ENCODE data around the gene RFC3. TPM values are rescaled to one million over a fixed set of nuclear protein-coding genes. Genes with fewer than 3 reads are reported as not detected.

RFC3 gene
- total RNA-seq, 4 donors from 2014 or later, result 4.2 to 5.6 (median 4.7) TPM

DNA sequence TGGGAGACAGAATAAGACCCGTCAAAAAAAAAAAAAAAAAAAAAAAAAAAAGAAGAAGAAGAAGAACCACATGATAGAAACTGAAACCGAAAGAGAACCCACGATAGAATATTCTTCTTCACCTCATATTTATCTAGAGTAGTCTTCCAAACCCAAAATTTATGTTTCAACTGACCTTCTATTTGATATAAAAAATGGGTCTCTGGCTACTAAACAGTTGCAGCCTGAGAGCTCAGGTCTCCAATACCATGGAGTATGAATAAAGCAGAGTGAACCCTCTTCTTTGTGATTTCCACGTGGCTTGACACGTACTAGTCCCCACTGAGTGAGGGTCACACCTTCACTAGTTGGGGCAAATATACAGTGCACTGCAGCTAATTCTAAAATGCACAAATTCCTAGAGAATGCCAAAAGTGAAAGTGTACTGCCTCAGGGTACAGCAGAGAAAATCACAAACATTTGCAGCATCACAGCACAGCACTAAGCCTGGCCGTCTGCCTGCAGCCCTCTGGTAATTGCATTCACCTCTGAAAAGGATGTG lies 30.8 kb upstream of the RFC3 start:
- WGBS, result 56% methylated on average over 5 of the region's 6 CpGs
- TF ChIP-seq POLR2AphosphoS5 (IDR thresholded peaks at IDR 0.05) (no peak), POLR2A (IDR thresholded peaks at IDR 0.05; ENCODE audit: low read depth) (no peak), EP300 (IDR thresholded peaks at IDR 0.05) (no peak)
- TF ChIP-seq, protein P1, sequence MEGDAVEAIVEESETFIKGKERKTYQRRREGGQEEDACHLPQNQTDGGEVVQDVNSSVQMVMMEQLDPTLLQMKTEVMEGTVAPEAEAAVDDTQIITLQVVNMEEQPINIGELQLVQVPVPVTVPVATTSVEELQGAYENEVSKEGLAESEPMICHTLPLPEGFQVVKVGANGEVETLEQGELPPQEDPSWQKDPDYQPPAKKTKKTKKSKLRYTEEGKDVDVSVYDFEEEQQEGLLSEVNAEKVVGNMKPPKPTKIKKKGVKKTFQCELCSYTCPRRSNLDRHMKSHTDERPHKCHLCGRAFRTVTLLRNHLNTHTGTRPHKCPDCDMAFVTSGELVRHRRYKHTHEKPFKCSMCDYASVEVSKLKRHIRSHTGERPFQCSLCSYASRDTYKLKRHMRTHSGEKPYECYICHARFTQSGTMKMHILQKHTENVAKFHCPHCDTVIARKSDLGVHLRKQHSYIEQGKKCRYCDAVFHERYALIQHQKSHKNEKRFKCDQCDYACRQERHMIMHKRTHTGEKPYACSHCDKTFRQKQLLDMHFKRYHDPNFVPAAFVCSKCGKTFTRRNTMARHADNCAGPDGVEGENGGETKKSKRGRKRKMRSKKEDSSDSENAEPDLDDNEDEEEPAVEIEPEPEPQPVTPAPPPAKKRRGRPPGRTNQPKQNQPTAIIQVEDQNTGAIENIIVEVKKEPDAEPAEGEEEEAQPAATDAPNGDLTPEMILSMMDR (IDR thresholded peaks at IDR 0.05), result no peak
- intact Hi-C loops (cut with DNase I), result no loop called here
- no peaks in the 10 kb centered on the region for H3K4me1 ChIP-seq
- DNase-seq (ENCODE audit: extremely low spot score), result no peak
- H3K9me3 ChIP-seq, result no peaks in the 10 kb centered on the region
- H3K27ac ChIP-seq (replicated peaks in 1 of 4), result no peak overlapping the region
- peak overlapping the region; percentile 30 to 48 (median 36) for H3K4me3 ChIP-seq
- no peaks in the 10 kb centered on the region for H3K27me3 ChIP-seq
- H3K36me3 ChIP-seq, result no peaks in the 10 kb centered on the region

GRCh38 chr13:33789066-33789606 lies 28.8 kb upstream of the RFC3 start:
- no peaks in the 10 kb centered on the region for H3K36me3 ChIP-seq
- no peak overlapping the region for H3K4me3 ChIP-seq
- intact Hi-C loops (cut with DNase I), result no loop called here
- no peaks in the 10 kb centered on the region for H3K27me3 ChIP-seq
- no peak overlapping the region for H3K27ac ChIP-seq (replicated peaks in 1 of 4)
- DNase-seq (ENCODE audit: extremely low spot score), result no peak
- TF ChIP-seq, protein P1 (IDR thresholded peaks at IDR 0.05), result no peak
- TF ChIP-seq POLR2A (IDR thresholded peaks at IDR 0.05; ENCODE audit: low read depth) (no peak), POLR2AphosphoS5 (IDR thresholded peaks at IDR 0.05) (no peak), EP300 (IDR thresholded peaks at IDR 0.05) (no peak)
- H3K4me1 ChIP-seq, result no peaks in the 10 kb centered on the region
- 81% methylated on average over 1 of the region's 1 CpG for WGBS
- H3K9me3 ChIP-seq, result no peaks in the 10 kb centered on the region

DNA sequence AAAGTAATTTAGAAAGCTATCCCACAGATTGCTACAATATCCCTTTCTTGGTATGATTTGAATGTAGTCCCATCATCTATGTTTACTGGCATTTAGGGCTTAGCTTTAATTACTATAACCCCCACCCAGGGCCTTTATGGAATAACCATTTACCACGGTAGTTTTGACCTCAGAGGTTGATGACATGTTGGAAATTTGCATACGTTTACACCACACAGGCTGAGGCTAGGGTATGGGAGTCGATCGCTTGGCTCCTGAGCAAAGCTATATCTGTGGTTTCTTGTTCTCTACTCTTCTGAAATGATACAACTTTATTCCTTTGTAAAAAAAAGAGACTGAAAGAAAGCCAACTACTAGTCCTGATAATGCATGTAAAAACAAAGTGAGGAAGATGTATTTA lies 28.2 kb upstream of the RFC3 start:
- TF ChIP-seq POLR2AphosphoS5 (IDR thresholded peaks at IDR 0.05) (no peak), EP300 (IDR thresholded peaks at IDR 0.05) (no peak), POLR2A (IDR thresholded peaks at IDR 0.05; ENCODE audit: low read depth) (no peak)
- H3K27me3 ChIP-seq, result no peaks in the 10 kb centered on the region
- no peaks in the 10 kb centered on the region for H3K4me1 ChIP-seq
- intact Hi-C loops (cut with DNase I), result no loop called here
- no peak overlapping the region for H3K27ac ChIP-seq (replicated peaks in 1 of 4)
- DNase-seq (ENCODE audit: extremely low spot score), result no peak
- 72% methylated on average over 4 of the region's 4 CpGs for WGBS
- no peaks in the 10 kb centered on the region for H3K9me3 ChIP-seq
- H3K36me3 ChIP-seq, result no peaks in the 10 kb centered on the region
- H3K4me3 ChIP-seq, result no peak overlapping the region

DNA sequence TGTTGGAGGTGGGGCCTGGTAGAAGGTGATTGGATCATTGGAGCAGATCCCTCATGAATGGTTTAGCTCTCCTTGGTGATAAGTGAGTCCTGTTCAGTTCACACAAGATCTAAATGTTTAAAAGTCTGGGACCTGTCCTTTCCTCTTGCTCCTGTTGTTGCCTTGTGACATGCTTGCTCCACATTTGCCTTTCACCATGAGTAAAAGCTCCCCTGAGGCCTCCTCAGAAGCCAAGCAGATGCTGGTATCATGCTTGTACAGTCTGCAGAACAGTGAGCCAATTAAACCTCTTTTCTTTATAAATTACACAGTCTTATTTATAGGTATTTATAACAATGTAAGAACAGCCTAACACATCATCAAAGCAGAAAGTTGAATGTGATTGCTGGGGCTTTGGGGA lies 24.2 kb upstream of the RFC3 start:
- H3K9me3 ChIP-seq, result no peaks in the 10 kb centered on the region
- no peak overlapping the region for H3K27ac ChIP-seq (replicated peaks in 1 of 4)
- no peaks in the 10 kb centered on the region for H3K27me3 ChIP-seq
- H3K4me3 ChIP-seq, result no peak overlapping the region
- intact Hi-C loops (cut with DNase I), result no loop called here
- peaks cover 5 to 21% (median 16%) of the 10 kb centered on the region in 4 donors for H3K4me1 ChIP-seq
- DNase-seq (ENCODE audit: extremely low spot score), result no peak
- TF ChIP-seq EP300 (IDR thresholded peaks at IDR 0.05), result no peak
- no peak for TF ChIP-seq POLR2AphosphoS5 (IDR thresholded peaks at IDR 0.05)
- TF ChIP-seq, protein P1 (IDR thresholded peaks at IDR 0.05), result no peak
- no peak for TF ChIP-seq POLR2A (IDR thresholded peaks at IDR 0.05; ENCODE audit: low read depth)
- H3K36me3 ChIP-seq, result no peaks in the 10 kb centered on the region

GRCh38 chr13:33794576-33794975 lies 23.4 kb upstream of the RFC3 start:
- no peak overlapping the region for H3K4me3 ChIP-seq
- no peaks in the 10 kb centered on the region for H3K27me3 ChIP-seq
- no peak for DNase-seq (ENCODE audit: extremely low spot score)
- no peak overlapping the region for H3K27ac ChIP-seq (replicated peaks in 1 of 4)
- no peaks in the 10 kb centered on the region for H3K36me3 ChIP-seq
- intact Hi-C loops (cut with DNase I), result no loop called here
- H3K4me1 ChIP-seq, result peaks cover 5 to 25% (median 16%) of the 10 kb centered on the region in 4 donors
- no peaks in the 10 kb centered on the region for H3K9me3 ChIP-seq
- TF ChIP-seq, protein P1 (IDR thresholded peaks at IDR 0.05), result no peak
- TF ChIP-seq POLR2AphosphoS5 (IDR thresholded peaks at IDR 0.05), result peak in 1 of 2 donors; percentile 16
- TF ChIP-seq POLR2A (IDR thresholded peaks at IDR 0.05; ENCODE audit: low read depth), result no peak
- no peak for TF ChIP-seq EP300 (IDR thresholded peaks at IDR 0.05)
- 72% methylated on average over 4 of the region's 4 CpGs for WGBS

All from esophagus muscularis mucosa (tissue), 4 donors.